ENCODE data around the gene SYT2.

GRCh38 chr1:202579806-202580205 is 130.4 kb downstream of the SYT2 start:
- TF ChIP-seq EZH2 (IDR thresholded peaks at IDR 0.05; ENCODE audit: low read length, unreplicated experiment): no peak
- no peak for TF ChIP-seq CTCF (conservative IDR thresholded peaks at IDR 0.05; ENCODE audit: low read depth, low read length)
- no peak for TF ChIP-seq EZH2phosphoT487 (IDR thresholded peaks at IDR 0.05; ENCODE audit: borderline replicate concordance, low read length)

All from PC-3 (cell line).